Measurements from ENCODE around the gene S100A16. TPM values are rescaled to one million over a fixed set of nuclear protein-coding genes. Genes with fewer than 3 reads are reported as not detected.

The S100A16 gene
- total and polyA plus RNA-seq, 9 of the 15 experiments (the other 6 are each of a cell fraction or from before 2014, with no cell fraction given), result 1.6 to 6.9 (median 4.3) TPM

DNA sequence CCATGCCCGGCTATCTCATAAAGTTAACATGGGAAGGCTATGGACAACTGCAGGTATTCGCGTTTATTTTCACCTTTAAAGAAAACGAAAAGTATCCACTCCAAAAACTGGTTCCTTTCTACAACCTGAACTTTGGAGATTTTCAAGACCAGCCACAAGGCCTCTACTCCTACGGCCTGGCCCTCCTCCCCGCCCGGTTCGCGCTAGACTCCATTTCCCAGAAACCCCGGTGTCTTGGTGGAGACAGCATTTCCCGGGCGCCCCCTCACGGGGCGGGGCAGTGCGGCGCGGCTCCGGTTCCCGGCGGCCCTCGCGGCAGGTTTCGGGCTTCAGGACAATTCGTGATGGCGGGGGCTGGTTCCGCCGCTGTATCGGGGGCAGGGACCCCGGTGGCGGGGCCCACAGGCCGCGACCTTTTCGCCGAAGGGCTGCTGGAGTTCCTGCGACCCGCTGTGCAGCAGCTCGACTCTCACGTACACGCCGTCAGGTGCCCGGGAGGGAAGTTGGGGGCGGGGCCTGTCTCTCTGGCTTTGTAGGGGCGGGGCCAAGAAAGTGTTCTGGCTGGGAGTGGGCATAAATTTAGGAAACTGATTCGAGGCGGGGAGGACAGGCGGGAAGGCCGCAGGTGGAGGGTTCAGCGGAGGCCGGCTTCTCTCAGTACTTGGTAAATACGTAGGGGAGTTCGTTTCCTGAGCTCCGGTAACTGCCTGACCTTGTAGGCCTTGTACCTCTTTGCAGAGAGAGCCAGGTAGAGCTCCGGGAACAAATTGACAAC, 45.6 kb upstream of the S100A16 start, which contains the start of gene SNAPIN (continued):
- no peak for TF ChIP-seq DDX20 (tag; IDR thresholded peaks at IDR 0.05; ENCODE audit: low read depth)
- peak; percentile 66 for TF ChIP-seq EP400 (IDR thresholded peaks at IDR 0.05)
- TF ChIP-seq TOE1 (IDR thresholded peaks at IDR 0.05; ENCODE audit: borderline replicate concordance), result peak; percentile 69; the same call in 1 of the 2 replicates
- TF ChIP-seq TOE1 (CRISPR knock-in tag; IDR thresholded peaks at IDR 0.05; ENCODE audit: borderline replicate concordance, low read depth), result no peak
- TF ChIP-seq ZNF324 (CRISPR knock-in tag; IDR thresholded peaks at IDR 0.05), result no peak
- TF ChIP-seq MYC (IDR thresholded peaks at IDR 0.05; ENCODE audit: low read depth, low read length), result peak; percentile 81
- TF ChIP-seq MYC (CRISPR knock-in tag; IDR thresholded peaks at IDR 0.05; ENCODE audit: borderline replicate concordance, low read depth), result peak; percentile 23; the same call in 1 of the 2 replicates
- 0 out of 2 replicates have a peak, but pooled peaks have one; percentile 8 for TF ChIP-seq SPI1 (IDR thresholded peaks at IDR 0.05; ENCODE audit: borderline replicate concordance, low read depth, low read length)
- 0 out of 2 replicates have a peak, but pooled peaks have one; percentile 35 for TF ChIP-seq KLF13 (tag; IDR thresholded peaks at IDR 0.05; ENCODE audit: borderline replicate concordance, low read depth)
- TF ChIP-seq ATF1 (CRISPR knock-in tag; IDR thresholded peaks at IDR 0.05), result no peak
- peak; percentile 78 for TF ChIP-seq ATF1 (tag; IDR thresholded peaks at IDR 0.05)
- TF ChIP-seq KAT8 (IDR thresholded peaks at IDR 0.05; ENCODE audit: low read depth), result no peak
- TF ChIP-seq HNRNPLL (IDR thresholded peaks at IDR 0.05; ENCODE audit: low read depth, low read length, poor library complexity, severe bottlenecking), result peak; percentile 35
- TF ChIP-seq KDM4B (IDR thresholded peaks at IDR 0.05; ENCODE audit: borderline replicate concordance in 2 of 2, low read depth in 1 of 2), result peak in 1 of 2 experiments; percentile 60; a peak in 1 of 4 replicates
- TF ChIP-seq, protein P1, sequence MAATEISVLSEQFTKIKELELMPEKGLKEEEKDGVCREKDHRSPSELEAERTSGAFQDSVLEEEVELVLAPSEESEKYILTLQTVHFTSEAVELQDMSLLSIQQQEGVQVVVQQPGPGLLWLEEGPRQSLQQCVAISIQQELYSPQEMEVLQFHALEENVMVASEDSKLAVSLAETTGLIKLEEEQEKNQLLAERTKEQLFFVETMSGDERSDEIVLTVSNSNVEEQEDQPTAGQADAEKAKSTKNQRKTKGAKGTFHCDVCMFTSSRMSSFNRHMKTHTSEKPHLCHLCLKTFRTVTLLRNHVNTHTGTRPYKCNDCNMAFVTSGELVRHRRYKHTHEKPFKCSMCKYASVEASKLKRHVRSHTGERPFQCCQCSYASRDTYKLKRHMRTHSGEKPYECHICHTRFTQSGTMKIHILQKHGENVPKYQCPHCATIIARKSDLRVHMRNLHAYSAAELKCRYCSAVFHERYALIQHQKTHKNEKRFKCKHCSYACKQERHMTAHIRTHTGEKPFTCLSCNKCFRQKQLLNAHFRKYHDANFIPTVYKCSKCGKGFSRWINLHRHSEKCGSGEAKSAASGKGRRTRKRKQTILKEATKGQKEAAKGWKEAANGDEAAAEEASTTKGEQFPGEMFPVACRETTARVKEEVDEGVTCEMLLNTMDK (IDR thresholded peaks at IDR 0.05; ENCODE audit: borderline replicate concordance, insufficient read depth, low read depth, low read length, poor library complexity, severe bottlenecking), result peak; percentile 96
- TF ChIP-seq, protein P2, sequence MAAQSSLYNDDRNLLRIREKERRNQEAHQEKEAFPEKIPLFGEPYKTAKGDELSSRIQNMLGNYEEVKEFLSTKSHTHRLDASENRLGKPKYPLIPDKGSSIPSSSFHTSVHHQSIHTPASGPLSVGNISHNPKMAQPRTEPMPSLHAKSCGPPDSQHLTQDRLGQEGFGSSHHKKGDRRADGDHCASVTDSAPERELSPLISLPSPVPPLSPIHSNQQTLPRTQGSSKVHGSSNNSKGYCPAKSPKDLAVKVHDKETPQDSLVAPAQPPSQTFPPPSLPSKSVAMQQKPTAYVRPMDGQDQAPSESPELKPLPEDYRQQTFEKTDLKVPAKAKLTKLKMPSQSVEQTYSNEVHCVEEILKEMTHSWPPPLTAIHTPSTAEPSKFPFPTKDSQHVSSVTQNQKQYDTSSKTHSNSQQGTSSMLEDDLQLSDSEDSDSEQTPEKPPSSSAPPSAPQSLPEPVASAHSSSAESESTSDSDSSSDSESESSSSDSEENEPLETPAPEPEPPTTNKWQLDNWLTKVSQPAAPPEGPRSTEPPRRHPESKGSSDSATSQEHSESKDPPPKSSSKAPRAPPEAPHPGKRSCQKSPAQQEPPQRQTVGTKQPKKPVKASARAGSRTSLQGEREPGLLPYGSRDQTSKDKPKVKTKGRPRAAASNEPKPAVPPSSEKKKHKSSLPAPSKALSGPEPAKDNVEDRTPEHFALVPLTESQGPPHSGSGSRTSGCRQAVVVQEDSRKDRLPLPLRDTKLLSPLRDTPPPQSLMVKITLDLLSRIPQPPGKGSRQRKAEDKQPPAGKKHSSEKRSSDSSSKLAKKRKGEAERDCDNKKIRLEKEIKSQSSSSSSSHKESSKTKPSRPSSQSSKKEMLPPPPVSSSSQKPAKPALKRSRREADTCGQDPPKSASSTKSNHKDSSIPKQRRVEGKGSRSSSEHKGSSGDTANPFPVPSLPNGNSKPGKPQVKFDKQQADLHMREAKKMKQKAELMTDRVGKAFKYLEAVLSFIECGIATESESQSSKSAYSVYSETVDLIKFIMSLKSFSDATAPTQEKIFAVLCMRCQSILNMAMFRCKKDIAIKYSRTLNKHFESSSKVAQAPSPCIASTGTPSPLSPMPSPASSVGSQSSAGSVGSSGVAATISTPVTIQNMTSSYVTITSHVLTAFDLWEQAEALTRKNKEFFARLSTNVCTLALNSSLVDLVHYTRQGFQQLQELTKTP (IDR thresholded peaks at IDR 0.05; ENCODE audit: low read depth in 1 of 2, partially characterized antibody in 2 of 2), result peak in 1 of 2 experiments; percentile 94
- TF ChIP-seq MEIS2 (IDR thresholded peaks at IDR 0.05; ENCODE audit: partially characterized antibody), result no peak
- TF ChIP-seq HMGN3 (IDR thresholded peaks at IDR 0.05; ENCODE audit: borderline replicate concordance, extremely low read depth, insufficient read length, low read depth, low read length), result peak; percentile 58
- peak; percentile 64; the same call in 1 of the 2 replicates for TF ChIP-seq NFRKB (IDR thresholded peaks at IDR 0.05; ENCODE audit: low read depth)
- no peak for TF ChIP-seq TCFL5 (CRISPR knock-in tag; conservative IDR thresholded peaks at IDR 0.05)
- TF ChIP-seq ETV5 (CRISPR knock-in tag; IDR thresholded peaks at IDR 0.05; ENCODE audit: low read depth), result peak; percentile 53; the same call in 1 of the 2 replicates

All from K562 (cell line).